ENCODE data around the gene CEP83. TPM values are rescaled to one million over a fixed set of nuclear protein-coding genes. Genes with fewer than 3 reads are reported as not detected.

CEP83 gene
- total RNA-seq, 2 donors from 2014 or later = 12.1 to 17.6 TPM

DNA sequence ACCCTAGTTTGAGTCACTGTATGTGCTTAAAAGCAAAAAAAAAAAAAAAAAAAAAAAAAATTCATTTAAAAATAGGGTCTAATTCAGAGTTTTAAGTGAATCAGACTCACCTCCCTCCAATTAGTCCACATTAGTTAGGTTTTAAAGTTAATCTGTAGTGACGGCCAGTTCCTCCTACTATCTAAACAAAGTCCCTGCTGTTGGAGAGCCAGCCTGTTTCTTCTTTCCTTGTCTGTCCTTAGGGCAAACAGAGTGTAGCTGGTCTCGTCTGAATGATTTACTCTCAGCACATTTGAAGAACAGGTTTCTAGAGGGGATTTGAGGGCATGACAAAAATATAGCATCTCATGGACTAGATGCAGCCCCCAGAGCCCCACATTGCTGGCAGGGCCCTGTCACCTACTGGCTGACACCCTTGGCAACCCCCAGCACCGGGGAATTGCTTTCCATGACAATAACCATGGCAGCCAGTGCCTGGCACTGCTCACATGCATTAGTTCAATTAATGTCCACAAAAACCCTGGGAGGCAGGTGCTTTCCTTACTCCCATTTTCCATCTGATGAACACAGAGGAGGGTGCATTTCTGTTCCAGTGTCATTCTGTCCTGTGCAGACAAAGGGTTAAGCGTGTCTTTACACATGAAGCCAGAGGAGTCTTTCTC is 173.0 kb downstream of the CEP83 start:
- DNase-seq = no peak

DNA sequence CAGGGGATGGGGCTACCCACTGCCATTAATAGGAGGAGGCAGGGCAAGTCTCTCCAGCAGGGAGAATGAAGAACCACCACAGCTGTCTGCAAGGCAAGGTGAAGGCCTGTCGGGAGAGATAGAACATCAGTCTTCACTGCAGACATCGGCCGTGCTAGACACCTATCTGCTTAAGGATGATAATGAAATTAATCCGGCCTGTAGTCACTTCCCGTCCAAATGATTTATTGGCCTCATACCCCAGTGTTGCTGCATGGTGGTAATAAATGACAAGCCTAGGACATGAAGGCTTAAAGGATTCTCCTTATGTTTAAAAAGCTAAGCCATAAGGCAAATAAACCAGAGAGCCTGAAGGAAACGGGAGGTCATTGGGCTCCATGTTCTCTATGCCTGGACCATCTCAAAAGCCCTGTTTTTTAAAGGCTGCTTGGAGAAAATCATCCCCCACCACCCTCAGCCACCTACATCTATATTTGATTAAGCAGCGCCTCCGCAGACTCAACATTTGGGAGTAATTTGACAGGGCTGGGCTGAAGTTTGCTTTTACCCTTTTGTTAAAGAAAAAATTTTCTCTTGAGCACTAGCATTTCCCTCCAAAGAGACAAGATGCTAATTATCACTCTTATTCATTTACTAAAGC is 173.6 kb downstream of the CEP83 start:
- ATAC-seq = no peak
- intact Hi-C loops (cut with DNase I, micrococcal nuclease) = loop anchor here in 1 of 2 donors (2.0 kb wide), 1 partner anchor 31 kb away; no protein-coding TSS in a partner anchor
- no peak for DNase-seq

More for the DNA sequence above, 173.0 kb downstream of the CEP83 start:
- peak; percentile 71 for ATAC-seq
- intact Hi-C loops (cut with DNase I, micrococcal nuclease) = no loop called here

DNA sequence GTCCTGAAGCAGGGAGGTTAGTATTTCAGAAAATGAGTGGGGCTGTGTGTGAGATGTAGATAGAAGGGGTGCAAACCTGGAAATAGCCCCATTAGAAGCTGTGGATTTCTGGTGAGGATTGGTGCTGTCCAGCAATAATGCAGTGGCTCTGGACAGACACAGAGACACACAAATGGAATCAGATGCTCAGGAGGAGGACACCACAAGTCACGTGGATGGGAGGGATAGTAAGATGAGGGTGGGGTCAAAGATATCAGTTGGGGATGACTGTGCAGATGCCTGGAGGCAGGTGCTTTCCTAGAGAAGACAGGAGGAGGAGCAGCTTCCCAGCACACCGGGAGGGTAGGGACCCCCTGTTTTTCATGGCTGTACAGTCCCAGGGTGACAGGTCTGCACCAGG is 174.8 kb downstream of the CEP83 start:
- ATAC-seq (no peak), DNase-seq (no peak)
- intact Hi-C loops (cut with DNase I, micrococcal nuclease) = loop anchor here in 1 of 2 donors (2.0 kb wide), 1 partner anchor 32 kb away; no protein-coding TSS in a partner anchor

DNA sequence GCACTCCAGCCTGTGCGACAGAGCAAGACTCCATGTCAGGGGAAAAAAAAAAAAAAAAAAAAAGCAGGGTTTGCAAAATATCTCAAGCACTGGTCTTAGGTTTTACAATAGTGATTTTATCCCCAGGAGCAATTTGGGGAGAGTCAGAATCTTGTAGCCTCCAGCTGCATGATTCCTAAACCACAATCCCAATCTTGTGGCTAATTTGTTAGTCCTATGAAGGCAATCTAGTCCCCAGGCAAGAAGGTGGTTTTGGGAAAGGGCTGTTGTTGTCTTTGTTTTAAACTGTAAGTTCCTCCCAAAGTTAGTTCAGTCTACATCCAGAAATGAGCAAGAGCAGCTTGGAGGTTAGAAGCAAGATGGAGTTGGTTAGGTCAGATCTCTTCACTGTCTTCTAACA is 175.6 kb downstream of the CEP83 start:
- intact Hi-C loops (cut with DNase I, micrococcal nuclease) = loop anchor here in 1 of 2 donors (2.0 kb wide), 1 partner anchor 33 kb away; no protein-coding TSS in a partner anchor
- ATAC-seq (no peak), DNase-seq (no peak)

DNA sequence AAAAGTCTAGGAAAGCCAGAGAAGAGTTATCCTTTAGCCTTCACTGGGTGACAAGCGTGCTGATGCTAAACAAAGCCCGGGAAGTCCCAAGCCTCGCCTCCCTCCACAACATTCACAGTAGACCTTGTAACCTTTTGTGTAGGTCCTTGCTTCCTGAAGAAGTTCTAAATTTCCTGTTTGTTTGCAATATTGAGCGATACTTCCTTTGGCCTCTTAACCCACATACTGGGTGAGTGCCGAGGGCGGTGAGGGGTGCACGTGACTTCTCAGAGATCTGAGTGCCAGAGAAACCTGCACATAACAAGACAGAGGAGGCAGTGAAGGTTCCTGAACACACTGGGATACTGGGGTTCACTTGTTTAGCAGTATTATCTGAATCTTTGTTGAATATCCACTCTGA is 177.0 kb downstream of the CEP83 start:
- intact Hi-C loops (cut with DNase I, micrococcal nuclease) = no loop called here
- peak in 1 of 2 donors; percentile 33 for DNase-seq
- no peak for ATAC-seq

DNA sequence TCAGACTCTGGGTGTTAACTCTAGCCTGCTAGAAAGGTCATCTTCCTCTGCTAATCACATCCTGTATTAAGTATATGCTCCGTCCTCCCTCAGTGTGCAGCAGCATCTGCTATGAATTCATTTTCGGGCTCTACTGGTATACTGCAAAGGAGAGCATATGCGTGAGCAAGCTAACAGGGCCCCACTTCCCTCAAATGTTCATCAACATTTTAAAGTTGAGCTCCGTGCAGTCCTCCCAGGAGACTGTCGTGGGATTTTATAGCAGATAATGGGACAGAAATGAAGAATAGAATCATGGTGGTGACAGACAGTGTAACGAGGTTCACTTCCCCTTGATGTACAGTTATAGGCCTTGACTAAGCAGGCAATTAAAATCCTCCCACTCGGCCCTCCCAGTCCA is 179.6 kb downstream of the CEP83 start:
- ATAC-seq = no peak
- intact Hi-C loops (cut with DNase I, micrococcal nuclease) = no loop called here
- no peak for DNase-seq

DNA sequence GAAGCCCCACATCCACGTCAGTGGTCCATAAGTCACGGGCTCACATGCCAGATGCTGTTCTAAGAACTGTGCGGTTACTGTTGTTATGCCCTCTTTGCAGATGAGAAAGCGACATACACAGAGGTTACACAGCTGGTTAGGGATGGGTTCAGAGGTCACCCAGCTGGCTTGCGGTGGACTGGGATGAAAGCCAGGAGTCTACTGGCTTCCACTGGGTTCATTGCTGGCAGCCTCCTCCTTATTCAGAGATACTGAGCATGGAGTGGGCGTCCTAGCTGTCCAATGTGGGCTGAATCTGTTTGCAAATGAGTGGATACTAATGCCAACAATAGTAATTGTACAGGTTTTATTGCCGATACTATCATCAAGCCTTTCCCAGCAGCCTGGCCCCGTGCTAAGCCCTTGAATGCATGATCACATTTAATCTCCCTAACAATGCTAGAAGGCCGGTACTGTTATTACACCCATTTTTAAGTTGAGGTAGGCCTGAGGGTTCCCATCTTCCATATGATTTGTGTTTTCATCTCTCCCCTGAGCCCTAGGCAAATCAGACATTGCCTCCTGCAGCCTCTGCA is 182.2 kb downstream of the CEP83 start:
- intact Hi-C loops (cut with DNase I, micrococcal nuclease) = no loop called here
- no peak for DNase-seq
- peak; percentile 77 for ATAC-seq

DNA sequence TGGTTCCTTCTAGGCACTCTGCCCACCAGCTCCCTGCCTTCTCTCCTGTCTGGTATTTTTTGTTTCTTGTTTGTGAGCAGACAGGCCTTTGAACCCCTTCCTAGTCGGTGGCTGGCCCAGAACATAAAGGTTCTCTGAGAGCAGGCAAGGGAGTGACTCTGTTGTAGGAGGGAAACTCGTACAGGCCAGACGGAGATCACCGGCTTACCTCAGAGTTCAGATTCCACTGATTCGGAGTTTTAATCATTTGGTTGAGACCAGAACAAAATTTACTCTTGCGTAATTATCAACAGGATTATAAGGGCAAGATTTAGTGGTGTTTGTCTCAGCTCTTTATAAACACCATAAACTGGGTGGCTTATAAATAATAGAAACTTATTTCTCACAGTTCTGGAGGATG is 182.9 kb downstream of the CEP83 start:
- intact Hi-C loops (cut with DNase I, micrococcal nuclease) = no loop called here
- DNase-seq = no peak
- ATAC-seq = peak; percentile 63

DNA sequence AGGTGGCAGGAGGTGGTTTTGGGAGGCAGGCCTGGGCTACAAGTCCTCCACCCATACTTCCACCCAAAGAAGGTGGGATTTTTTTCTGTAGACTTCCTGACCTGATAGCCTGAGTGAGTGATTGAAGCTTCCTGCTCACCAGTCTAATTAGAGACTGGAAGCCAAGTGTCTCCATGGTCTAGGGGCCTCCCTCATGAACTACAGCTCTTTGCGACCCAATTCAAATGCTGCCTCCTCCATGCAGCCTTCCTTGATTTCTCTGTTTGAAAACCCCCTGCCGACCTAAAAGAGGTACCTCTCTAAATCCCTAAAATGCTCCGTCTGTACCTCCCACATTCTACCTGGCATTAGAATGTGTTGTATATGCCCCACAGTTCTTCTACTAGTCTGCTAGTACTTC is 186.4 kb downstream of the CEP83 start:
- intact Hi-C loops (cut with DNase I, micrococcal nuclease) = no loop called here
- no peak for ATAC-seq

DNA sequence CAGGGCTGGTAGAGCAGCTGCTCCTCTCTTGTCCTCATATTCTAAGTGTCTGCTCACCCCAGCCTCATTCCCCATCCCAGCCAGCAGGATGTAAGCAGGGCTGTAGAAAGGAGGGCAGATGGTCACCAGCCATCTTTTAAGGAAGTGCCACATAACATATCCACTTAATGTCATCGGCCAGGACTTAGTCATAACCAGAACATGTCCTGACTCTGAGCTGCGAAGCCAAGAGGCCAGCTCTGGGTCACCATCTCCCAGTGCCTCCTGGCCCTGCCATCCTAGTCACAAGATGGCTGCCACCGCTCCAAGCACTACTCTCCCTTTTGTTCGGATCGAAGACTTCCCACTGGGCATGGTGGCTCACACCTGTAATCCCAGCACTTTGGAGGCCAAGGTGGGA is 187.4 kb downstream of the CEP83 start:
- intact Hi-C loops (cut with DNase I, micrococcal nuclease) = no loop called here
- no peak for DNase-seq
- ATAC-seq = no peak

More for the DNA sequence above, 186.4 kb downstream of the CEP83 start:
- DNase-seq = no peak

DNA sequence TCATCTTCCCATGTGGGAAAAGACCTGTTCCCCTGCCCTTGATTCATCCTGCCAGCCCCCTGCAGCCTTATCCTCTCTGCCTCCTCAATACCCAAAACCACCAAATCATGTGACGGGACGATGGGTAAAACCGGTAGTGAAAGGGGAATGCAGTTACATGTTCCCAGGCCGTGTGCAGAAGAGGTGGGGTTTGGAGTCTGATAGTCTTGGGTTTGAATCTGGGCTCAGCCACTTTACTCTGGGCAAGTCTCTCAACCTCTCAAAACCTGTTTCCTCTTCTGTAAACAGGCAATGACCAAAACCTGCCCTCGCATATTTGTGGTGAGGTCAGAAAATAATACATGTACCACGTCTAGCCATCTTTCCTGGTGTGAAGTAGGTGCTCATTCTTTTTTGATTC is 188.3 kb downstream of the CEP83 start:
- ATAC-seq (no peak), DNase-seq (no peak)
- intact Hi-C loops (cut with DNase I, micrococcal nuclease) = no loop called here

DNA sequence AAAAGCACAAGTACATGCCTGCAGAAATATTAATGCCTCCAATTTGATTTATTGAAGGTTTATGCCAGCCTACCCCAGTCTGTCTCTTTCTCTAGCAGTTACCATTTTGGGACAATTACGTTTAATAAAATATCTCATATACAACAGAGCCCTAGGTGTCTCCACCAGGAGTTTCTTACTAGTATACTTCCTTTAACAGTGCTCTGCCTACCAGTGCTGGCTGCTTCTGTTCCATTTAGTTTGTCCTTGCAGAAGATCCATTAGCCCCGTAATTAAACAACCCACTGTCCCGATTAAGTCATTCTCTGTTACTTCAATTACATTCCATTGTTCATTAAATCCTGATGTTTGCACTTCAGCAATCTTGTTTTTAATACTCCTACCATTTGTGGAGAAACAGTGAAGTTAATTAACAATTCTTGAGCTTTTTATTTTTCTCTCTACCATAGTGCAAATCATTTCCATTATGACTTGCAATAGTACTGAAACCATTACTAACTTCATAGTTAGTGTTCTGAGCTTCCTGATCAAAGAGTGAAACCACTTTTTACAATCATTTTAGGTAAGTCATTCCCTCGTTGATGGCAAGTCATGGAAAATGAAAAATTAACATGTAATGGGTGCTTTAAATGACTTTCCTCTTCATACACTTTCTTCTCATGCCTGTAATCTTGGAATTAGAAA is 190.2 kb downstream of the CEP83 start:
- DNase-seq (no peak), ATAC-seq (no peak)
- intact Hi-C loops (cut with DNase I, micrococcal nuclease) = no loop called here

DNA sequence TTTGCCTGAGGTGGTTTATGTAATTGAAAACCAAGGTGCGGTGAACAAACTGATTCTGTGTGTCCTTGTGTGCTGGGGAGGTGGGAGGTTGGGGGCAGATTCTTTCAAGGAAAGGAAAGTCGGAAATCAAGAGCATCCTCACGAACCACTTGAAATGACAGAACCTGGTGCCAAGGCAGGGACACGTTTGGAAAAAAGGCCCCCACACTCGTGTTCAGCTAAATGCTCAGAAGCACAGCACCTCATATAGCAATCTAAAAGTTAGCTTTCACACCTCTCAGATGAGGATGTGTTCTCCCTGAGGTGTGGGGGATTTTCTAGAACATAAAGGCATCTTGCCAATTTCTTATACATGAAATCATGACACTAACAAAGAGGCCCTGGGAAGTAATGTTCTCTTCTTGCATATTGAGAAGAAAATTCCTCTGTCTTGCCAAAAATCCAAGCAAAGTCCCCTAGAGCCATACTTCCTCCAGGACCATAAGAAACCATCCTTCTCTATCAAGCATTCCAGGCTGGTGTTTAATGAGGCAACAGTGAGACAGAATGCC is 191.7 kb downstream of the CEP83 start:
- no peak for ATAC-seq
- intact Hi-C loops (cut with DNase I, micrococcal nuclease) = no loop called here
- no peak for DNase-seq

DNA sequence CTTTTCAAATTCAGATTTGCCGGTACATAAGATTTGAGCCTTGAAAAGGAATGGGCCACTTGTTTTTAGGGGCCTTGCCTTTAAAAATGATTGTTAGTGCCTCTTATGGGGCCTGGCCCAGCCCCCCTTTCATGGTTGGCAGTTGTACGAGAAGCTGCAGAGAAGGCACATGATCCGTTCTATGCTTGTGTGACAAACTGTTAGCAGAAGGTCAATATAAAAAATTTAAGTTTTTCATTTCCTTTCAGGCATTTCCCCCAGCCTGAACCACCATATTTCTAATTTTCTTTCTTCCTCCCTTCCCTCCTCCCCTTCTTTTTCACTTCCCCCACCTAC is 192.2 kb downstream of the CEP83 start:
- no peak for DNase-seq
- ATAC-seq = no peak
- intact Hi-C loops (cut with DNase I, micrococcal nuclease) = no loop called here

DNA sequence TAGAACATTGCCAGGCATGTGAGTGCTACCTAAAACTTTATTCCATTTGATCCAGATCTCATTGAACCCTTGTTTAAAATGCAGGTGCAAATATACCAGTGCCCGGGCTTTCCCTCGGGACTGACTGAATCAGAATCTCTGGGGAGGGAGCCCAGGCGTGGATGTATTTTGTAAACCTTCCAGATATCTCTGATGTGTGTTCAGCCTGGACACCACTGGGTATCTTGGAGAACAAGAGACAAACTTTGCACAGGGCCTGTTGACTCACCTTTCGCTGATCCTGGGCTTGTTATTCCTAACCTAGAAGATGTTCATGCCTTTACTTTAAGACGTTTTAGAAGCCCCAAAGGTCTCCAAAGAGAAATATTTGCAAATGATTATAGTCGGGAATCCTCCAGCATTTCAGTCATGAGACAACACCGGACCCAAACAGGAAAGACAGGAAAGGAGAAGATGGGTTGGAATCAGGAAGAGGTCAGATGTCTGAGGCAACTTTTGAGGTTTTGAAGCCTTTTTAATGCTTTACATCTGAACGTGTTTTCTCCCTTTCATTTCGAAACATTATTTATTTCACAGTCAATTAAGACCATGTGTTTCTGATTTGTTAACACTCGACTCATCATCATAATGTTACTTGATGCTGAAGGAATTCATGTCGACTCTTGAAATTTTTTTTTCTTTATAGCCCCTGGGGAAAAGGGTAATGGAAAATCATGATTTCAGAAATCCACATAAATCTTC is 192.7 kb downstream of the CEP83 start:
- ATAC-seq = no peak
- intact Hi-C loops (cut with DNase I, micrococcal nuclease) = no loop called here
- DNase-seq = no peak

DNA sequence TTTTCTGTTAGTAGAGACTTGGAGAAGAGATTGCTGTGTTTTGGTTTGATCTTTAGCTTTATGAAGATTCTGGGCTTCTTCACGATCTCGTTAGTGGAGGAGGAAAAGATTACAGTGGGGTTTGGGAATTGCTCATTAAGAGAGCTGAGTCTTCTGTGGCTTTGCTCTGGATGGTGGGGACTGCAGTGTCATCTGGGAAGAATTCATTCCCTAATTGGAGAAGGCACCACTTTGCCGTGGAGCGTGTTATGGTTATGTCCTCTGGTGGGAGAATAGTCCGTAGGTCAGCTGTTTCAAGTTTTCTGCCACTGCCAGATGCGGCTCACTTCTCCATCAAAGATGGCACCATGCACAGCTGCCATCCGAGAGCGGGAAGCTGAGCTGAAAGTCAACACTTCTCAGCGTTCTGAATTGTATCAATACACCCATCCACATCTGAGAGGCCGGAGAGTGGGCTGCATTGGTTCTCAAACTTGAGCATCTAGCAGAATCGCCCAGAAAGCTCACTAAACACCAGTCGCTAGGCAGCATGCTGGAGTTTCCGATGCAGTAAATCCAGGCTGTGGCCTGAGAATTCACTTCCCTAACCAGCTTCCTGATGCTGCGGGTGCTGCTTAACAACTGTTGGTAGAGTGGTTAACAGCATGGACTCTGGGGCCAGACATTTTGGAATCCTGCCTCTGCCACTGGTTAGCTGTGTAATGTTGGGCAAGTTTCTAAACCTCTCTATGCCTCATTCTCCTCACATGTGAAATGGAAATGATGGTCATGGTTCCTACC is 193.5 kb downstream of the CEP83 start:
- no peak for DNase-seq
- intact Hi-C loops (cut with DNase I, micrococcal nuclease) = no loop called here
- ATAC-seq = no peak

DNA sequence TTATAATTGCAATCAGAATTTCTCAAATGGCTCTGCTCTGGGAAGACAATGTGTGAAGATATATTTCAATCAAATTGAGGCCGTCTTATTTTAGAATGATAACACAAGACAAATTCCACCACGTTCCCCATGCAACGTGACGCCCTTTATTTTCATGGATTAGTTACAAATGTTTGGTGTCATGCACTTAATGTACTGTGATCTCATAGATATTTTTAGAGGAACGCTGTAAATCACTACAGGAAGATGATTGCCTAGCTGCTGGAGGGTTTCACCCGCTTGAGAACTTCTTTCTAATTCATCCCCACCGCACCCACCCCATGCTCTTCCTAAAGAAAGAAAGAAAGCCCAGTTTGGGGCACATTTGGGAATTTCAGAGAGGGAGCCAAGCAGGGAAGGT is 194.1 kb downstream of the CEP83 start:
- no peak for DNase-seq
- intact Hi-C loops (cut with DNase I, micrococcal nuclease) = no loop called here
- no peak for ATAC-seq

All from left colon (tissue), 2 donors.